MCF 10A (cell line): ENCODE results near the gene FGF6. TPM values are rescaled to one million over a fixed set of nuclear protein-coding genes. Genes with fewer than 3 reads are reported as not detected.

Experiments
- BruUV-seq: library from RNA; stranded (reverse); fragments of 400-500 nt; replicated peaks from 2 replicates; lab custom pipeline; 2021; lab: Mats Ljungman, UMichigan
- CTCF ChIA-PET: fragments of 300-600 bp; sonication (Branson Sonifier 250); formaldehyde crosslinking; extraction: SDS; loops from one replicate; lab custom pipeline; 2021; ENCODE audit warnings: antibody characterized with exemption, inconsistent platforms; lab: Yijun Ruan, JAX
- POLR2A ChIA-PET: fragments of 300-600, 350-650 bp; sonication (Branson Sonifier 250); formaldehyde crosslinking; extraction: SDS; loops from one replicate; lab custom pipeline; 2020; ENCODE audit warnings: antibody characterized with exemption, inconsistent platforms; lab: Yijun Ruan, JAX
- DNase-seq: peaks from one replicate; pipeline ENCODE4 v3.0.0-alpha.2; 2018; ENCODE audit not compliant: unreplicated experiment
- H3K27ac Mint-ChIP-seq: one replicate; pipeline ENCODE4 v1.8.0; 2022; ENCODE audit warnings: mild to moderate bottlenecking, low read depth, mixed read lengths; ENCODE audit not compliant: unreplicated experiment
- H3K27me3 Mint-ChIP-seq: one replicate; pipeline ENCODE4 v1.8.0; 2022; ENCODE audit warnings: mixed read lengths; ENCODE audit not compliant: insufficient read depth, unreplicated experiment
- H3K36me3 Mint-ChIP-seq: one replicate; pipeline ENCODE4 v1.8.0; 2022; ENCODE audit warnings: mild to moderate bottlenecking, moderate library complexity, mixed read lengths; ENCODE audit not compliant: insufficient read depth, unreplicated experiment
- H3K4me1 Mint-ChIP-seq: one replicate; pipeline ENCODE4 v1.8.0; 2022; ENCODE audit warnings: mixed read lengths; ENCODE audit not compliant: insufficient read depth, unreplicated experiment
- H3K4me3 Mint-ChIP-seq: one replicate; pipeline ENCODE4 v1.8.0; 2022; ENCODE audit warnings: mild to moderate bottlenecking, moderate library complexity, mixed read lengths; ENCODE audit not compliant: unreplicated experiment
- H3K9me3 Mint-ChIP-seq: one replicate; pipeline ENCODE4 v1.8.0; 2022; ENCODE audit warnings: mixed read lengths; ENCODE audit not compliant: unreplicated experiment
- CTCF ChIP-seq: fragments of 200-600 bp; IDR thresholded peaks from one replicate; pipeline ENCODE4 v1.8.0; 2022; ENCODE audit warnings: antibody characterized with exemption, mild to moderate bottlenecking; ENCODE audit not compliant: unreplicated experiment
- intact Hi-C: fragments of 100-400 bp; cut with micrococcal nuclease; formaldehyde crosslinking; loops from 2 replicates; pipeline ENCODE4 v1.14.1; 2022
- total RNA-seq: library from RNA; stranded (reverse); gene quantifications from 2 replicates; pipeline ENCODE4 v1.2.3, GENCODE V29; 2022

The FGF6 gene
- total RNA-seq, 1 experiment from 2014 or later = not detected

- no peak overlapping the region for H3K27ac Mint-ChIP-seq
- H3K4me1 Mint-ChIP-seq = no peaks in the 10 kb centered on the region
- H3K4me3 Mint-ChIP-seq = no peak overlapping the region
- no peak for DNase-seq
- intact Hi-C loops = no loop called here
- H3K27me3 Mint-ChIP-seq = peaks cover 38% of the 10 kb centered on the region
- POLR2A ChIA-PET = no interaction called here
- BruUV-seq = no TSS peak
- no peak for TF ChIP-seq CTCF
- H3K9me3 Mint-ChIP-seq = no peaks in the 10 kb centered on the region
- CTCF ChIA-PET = interaction anchor here (1.2 kb wide), 1 partner anchor 140 kb away, joined by 3 read pairs; no protein-coding TSS in a partner anchor
- H3K36me3 Mint-ChIP-seq = no peaks in the 10 kb centered on the region
Observed at GRCh38 chr12:4386801-4387200, 58.8 kb downstream of the FGF6 start.

Other genes with a start within 250 kb of the FGF6 start
- gene CCND2, start 172.1 kb downstream of the FGF6 start, total RNA-seq = 62.2 and 70.9 TPM in 2 replicates
- gene TIGAR, start 124.6 kb downstream of the FGF6 start, total RNA-seq = 44.0 and 45.8 TPM in 2 replicates
- gene FGF23, start 66.1 kb downstream of the FGF6 start, total RNA-seq = not detected in 2 replicates
- 7.1 and 10.8 TPM in 2 replicates for gene RAD51AP1, start 93.1 kb upstream of the FGF6 start, total RNA-seq
- gene DYRK4, start 116.4 kb upstream of the FGF6 start, total RNA-seq = 77.9 and 87.1 TPM in 2 replicates
- 0.54 and 1.1 TPM in 2 replicates for gene AKAP3, start 203.2 kb upstream of the FGF6 start, total RNA-seq
- gene NDUFA9, start 203.3 kb upstream of the FGF6 start, total RNA-seq = 90.1 and 110 TPM in 2 replicates